GM19463 (cell line): ENCODE results near the gene ZNF438.

Source experiments
- ATAC-seq: cut with Tn5 transposase; IDR thresholded peaks from one replicate; pipeline ENCODE4 v1.9.1; 2021; ENCODE audit warnings: mild to moderate bottlenecking, moderate library complexity; ENCODE audit not compliant: unreplicated experiment

Gene ZNF438

GRCh38 chr10:31014161-31014875, 17.3 kb downstream of the ZNF438 start:
- no peak for ATAC-seq

- no peak for ATAC-seq
Observed at GRCh38 chr10:31013331-31013730, 18.3 kb downstream of the ZNF438 start.

- no peak for ATAC-seq
Observed at GRCh38 chr10:31011665-31012022, 20.0 kb downstream of the ZNF438 start.

GRCh38 chr10:31011017-31011664, 20.5 kb downstream of the ZNF438 start:
- no peak for ATAC-seq

- no peak for ATAC-seq
Observed at GRCh38 chr10:31010062-31010461, 21.6 kb downstream of the ZNF438 start.

- ATAC-seq = no peak
Observed at GRCh38 chr10:31005895-31006294, 25.8 kb downstream of the ZNF438 start.

GRCh38 chr10:31004611-31005193, 27.0 kb downstream of the ZNF438 start:
- ATAC-seq = no peak

- ATAC-seq = no peak
Observed at GRCh38 chr10:31001740-31002139, 29.9 kb downstream of the ZNF438 start.

GRCh38 chr10:31000867-31001266, 30.8 kb downstream of the ZNF438 start:
- ATAC-seq = no peak

- ATAC-seq = no peak
Observed at GRCh38 chr10:31000071-31000782, 31.4 kb downstream of the ZNF438 start.

- no peak for ATAC-seq
Observed at GRCh38 chr10:30999070-30999712, 32.5 kb downstream of the ZNF438 start.

- ATAC-seq = no peak
Observed at GRCh38 chr10:30997536-30998235, 34.0 kb downstream of the ZNF438 start.

- ATAC-seq = no peak
Observed at GRCh38 chr10:30996481-30997005, 35.1 kb downstream of the ZNF438 start.

GRCh38 chr10:30995081-30995770, 36.4 kb downstream of the ZNF438 start:
- ATAC-seq = no peak

GRCh38 chr10:30993155-30993554, 38.5 kb downstream of the ZNF438 start:
- ATAC-seq = no peak

GRCh38 chr10:30992681-30993080, 39.0 kb downstream of the ZNF438 start:
- no peak for ATAC-seq

GRCh38 chr10:30991647-30992011, 40.0 kb downstream of the ZNF438 start:
- no peak for ATAC-seq

- ATAC-seq = no peak
Observed at GRCh38 chr10:30990971-30991646, 40.6 kb downstream of the ZNF438 start.

GRCh38 chr10:30990351-30990750, 41.3 kb downstream of the ZNF438 start:
- ATAC-seq = no peak
